ENCODE results near the gene WDR33.
"Not testable (repeated sequence)": the region's sequence is repeated elsewhere in the genome, so short reads cannot be mapped to it uniquely, and the experiment has no call there.

The WDR33 gene

DNA sequence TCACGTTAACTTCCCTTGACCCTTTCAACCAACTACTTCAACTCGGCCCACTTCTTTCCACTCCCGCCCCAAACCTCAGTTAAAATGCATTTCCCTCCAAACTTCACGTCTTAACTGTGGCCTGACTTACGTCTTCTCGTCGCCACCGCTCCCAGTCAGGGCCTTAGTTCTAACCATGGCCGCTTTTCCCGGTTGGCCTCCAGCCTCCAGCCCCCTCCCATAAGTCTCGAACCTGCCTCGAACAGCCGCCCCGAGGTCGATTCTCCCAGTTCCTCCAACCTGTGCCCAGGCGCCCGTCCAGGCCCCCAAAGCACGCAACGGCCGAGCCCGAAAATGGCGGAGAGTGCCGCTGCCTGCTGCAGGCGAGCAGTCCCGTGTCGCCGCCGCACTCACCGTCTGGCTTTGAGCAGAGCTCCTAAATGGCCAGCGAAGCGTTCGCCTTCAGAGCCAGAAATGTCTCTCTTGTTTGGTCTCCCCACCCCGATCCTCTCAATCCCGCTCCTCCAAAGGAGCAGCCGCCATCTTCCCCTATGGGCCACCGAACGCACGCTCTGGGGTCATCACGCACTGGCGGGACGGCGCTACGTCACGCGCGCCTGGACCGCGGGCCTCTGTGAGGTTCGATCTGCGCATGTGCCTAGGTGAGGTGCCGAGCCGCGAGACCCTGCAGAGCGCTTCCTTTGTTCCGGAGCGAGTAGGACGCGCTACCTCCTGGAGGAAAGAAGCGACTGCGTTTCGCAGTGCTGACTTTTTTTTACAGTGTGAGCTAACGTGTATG is at the start of gene WDR33:
Gene WDR33 (minus strand): TSS at position 553 of the 778 bp plus-strand sequence. CDS start 40,190 bp downstream, outside the sequence.
- peak; percentile 77 for DNase-seq

GRCh38 chr2:127860130-127860529 is 49.2 kb upstream of the WDR33 start:
- DNase-seq, result no peak

DNA sequence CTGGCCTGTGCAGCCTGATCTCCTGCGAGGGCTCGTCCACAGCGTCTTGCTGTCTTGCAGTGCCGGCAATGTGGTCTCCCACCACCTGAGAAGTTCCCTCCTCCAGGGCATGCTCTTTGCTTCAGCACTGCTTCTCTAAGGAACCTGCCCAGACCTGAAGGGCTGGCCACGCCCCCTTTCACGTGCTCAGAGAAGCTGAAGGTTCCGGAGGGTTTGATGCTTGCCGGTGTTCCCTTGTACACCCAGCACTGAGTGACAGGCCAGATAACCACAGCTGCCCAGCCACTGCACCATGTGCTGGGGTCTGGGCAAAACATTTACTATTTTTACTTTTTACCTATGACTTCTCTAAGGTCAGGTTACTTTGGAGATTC is 48.7 kb upstream of the WDR33 start:
- no peak for DNase-seq

DNA sequence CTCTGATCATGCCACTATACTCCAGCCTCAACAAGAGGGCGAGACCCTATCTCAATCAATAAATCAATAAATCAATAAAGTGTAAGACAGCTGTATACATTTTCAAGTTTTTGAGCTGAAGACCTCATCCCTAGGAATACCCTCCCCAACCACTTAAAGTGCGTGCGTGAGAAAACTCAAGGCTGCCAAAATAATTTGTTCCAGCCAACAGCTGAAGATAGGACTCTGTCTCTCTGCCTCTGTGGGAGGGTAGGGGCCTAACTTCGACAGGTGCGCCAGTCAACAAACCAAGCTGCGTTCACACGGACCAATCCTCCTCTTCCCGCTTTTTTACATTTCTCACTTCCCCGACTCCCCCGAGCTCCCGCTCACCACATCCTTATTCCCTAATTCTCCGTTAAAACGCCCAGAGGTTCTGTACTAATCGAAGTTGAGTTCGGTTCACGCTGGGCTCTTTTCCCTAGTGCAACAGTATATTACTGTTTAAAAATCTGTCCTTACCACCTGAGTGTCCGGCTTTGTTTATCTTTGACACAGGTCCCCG is 46.4 kb upstream of the WDR33 start:
- DNase-seq, result peak; percentile 27

DNA sequence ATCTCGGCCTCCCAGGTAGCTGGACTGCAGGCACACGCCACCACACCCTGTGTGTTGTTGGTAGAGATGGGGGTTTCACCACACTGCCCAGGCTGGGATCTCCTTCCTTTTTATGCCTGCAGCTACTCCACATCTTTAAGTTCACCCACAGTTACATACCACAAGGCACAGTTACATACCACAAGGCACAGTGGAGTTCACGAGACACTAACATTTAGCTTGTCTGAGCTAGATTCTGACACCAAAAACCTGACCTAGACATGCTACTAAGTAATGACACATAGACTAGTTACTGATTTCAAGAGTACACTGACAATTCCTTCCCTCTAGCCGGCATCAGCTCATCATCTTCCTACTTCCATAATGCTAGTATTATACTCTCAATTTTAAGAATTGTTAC is 42.7 kb upstream of the WDR33 start:
- DNase-seq, result no peak

GRCh38 chr2:127852388-127852787 is 41.4 kb upstream of the WDR33 start:
- DNase-seq, result no peak

DNA sequence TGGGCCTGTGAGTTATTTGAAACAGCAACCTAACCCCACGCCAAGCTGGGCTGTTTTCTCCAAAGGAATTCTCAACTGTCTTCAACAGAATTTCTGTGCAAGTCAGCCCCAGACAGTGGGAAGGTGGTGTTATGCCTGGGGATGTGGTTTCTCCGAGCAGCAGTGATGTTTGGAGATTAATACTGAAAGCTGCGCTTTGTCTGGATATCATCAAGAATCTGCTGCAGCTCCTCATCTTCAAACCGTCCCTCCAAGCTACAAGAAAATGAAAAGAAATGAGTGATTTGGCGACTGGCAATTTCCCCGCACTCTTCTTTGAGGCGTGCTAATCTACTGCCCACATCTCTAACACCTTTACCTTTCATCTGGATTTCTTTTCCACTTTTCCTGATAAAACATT is 37.0 kb upstream of the WDR33 start:
- DNase-seq, result no peak

DNA sequence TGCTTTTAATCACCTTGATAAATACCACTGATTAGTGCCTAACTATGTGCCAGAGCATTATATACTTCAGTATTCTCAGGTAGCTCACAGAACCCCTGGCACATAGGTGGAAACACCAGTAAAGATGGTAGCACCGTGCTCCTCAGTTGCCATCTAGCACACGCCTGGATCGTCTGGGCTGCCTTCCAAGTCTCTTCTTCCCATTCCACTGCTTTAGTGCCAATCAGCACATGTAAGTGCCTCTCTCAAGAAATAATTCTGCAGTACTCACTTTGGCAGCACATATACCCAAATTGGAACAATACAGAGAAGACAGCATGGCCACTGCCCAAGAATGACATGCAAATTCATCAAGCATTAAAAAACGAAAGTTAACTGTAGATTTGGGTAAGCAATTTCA is 34.0 kb upstream of the WDR33 start:
- no peak for DNase-seq

DNA sequence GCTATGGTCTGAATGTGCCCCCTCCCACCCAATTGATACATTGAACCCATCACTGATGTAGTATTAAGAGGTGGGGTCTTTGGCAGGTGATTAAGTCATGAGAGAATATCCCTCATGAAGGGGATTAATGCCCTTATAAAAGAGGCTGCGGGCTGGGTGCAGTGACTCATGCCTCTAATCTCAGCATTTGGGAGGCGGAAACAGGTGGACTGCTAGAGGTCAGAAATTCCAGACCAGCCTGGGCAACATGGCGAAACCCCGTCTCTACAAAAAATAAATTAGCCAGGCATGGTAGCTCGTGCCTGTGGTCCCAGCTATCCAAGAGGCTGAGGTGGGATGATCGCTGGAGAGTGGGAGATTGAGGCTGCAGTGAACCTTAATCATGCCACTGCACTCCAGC is 32.7 kb upstream of the WDR33 start:
- no peak for DNase-seq

GRCh38 chr2:127841466-127842178 is 30.7 kb upstream of the WDR33 start:
- no peak for DNase-seq

DNA sequence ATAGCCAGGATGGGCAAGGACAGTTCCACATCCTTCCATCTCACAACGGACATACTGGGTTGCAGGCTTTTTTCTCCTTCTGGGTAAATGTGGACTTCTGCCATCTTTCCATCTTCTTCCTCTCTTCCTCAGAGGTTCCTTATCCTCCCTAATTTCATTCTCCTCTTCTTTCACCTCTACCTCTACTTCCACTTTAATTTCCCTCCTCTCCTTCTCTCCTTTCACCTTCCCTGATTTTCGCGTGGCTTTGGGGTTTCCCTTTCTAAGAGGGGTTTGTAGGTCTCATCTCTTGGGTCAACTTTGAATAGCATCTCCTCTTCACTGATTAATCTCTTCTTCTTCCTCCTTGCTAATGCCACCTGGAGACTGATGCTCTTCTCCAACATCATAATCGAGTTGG is 29.9 kb upstream of the WDR33 start:
- DNase-seq, result no peak

GRCh38 chr2:127834951-127835350 is 24.0 kb upstream of the WDR33 start:
- no peak for DNase-seq

- DNase-seq, result no peak
Observed at GRCh38 chr2:127829845-127830246, 18.9 kb upstream of the WDR33 start.

DNA sequence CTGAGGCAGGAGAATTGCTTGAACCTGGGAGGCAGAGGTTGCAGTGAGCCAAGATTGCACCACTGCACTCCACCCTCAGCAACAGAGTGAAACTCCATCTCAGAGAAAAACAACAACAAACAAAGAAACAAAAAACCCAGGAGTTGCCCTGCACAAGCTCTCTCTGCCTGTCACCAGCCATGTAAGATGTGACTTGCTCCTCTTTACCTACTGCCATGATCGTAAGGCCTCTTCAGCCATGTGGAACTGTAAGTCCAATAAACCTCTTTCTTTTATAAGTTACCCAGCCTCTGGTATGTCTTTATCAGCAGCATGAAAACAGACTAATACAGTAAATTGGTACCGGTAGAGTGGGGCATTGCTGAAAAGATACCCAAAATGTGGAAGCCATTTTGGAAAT is 15.7 kb upstream of the WDR33 start:
- DNase-seq, result not testable (repeated sequence)

- DNase-seq, result no peak
Observed at GRCh38 chr2:127826047-127826446, 15.1 kb upstream of the WDR33 start.

DNA sequence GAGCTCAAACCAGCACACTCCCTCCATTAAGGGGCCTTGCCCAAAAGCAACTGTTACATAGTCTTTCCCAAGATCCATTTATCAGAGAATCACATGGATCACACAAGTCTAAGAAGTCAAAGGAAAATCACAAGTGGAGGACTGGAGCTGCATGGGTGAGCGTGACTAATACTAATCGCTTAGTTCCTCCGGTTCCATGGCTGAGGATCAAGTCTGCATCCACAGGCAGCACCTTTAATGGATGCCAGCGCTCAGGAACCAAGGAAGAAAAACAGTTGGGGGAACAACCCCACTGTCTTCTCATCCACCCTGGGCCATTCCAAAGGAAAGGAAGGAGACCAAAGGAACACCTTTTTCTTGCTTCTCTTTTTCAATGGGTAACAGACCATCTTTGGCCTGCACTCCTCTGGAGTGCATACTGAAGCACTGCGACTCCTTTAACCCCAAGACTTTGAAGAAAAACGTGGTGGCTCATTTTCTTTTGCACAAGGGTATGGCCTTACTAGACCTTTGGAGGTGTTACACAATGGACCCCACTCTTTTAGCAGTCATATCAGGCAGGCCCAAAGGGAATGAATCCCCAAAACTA is 9.2 kb upstream of the WDR33 start:
- DNase-seq, result no peak

DNA sequence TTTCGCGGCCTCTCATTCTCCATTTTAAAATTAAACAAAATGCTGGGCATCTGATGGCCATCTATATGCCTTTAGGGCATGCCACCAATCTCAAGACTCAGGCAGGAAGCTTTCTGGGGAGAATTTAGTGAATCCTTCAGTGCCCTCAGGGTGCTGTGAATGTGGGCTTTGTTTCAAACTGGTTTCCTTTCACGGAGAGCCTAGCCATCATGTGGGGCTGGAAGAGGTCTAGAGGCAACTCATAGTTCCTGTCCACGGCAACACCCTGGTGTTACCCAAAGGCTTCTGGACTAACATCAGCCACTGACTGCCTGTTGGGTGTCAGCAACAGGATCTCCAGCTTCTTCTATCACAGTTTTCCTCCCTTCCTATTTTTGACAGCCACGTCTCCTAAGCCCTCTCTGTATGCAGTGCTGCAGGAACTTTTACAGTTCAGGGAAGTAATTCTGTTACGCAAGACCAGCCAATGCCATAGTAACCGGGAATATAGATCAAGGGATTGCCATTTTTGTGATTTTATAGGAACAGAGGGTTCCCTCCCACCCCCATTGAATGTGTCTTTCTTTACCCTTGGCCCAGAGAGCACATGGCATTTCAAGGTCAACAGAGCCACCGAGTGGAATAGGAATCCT is 7.9 kb upstream of the WDR33 start:
- no peak for DNase-seq

GRCh38 chr2:127818241-127818640 is 7.3 kb upstream of the WDR33 start:
- no peak for DNase-seq

DNA sequence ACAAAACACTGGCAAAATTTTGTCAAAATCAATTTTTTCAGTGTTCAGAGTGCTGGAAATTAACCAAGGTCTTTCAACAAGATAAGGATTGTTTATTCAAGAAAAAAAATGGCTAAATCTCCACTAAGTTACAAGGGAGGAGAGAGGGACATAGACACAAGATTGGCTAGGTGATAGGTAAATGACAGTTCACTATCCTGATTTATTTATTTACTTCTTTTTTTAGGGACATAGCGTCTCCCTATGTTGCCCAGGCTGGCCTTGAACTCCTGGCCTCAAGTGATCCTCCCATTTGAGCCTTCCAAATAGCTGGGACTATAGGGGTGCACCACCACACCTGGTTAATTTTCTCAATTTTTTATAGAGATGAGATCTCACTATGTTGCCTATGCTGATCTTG is 3.7 kb upstream of the WDR33 start:
- no peak for DNase-seq

- not testable (repeated sequence) for DNase-seq
Observed at GRCh38 chr2:127812441-127812840, 1.5 kb upstream of the WDR33 start.

- DNase-seq, result no peak
Observed at GRCh38 chr2:127811397-127812321, 688 bp upstream of the WDR33 start.

- DNase-seq, result no peak
Observed at GRCh38 chr2:127810156-127810618, 784 bp downstream of the WDR33 start.

Data from GOT3 (cell line).